ENCODE measurements around the gene ETFDH.
A peak's percentile ranks its signal among the peaks of the same experiment; 100 is the strongest.
"Not testable (repeated sequence)": the region's sequence is repeated elsewhere in the genome, so short reads cannot be mapped to it uniquely, and the experiment has no call there.

ETFDH gene

GRCh38 chr4:158678767-158679166, 6.7 kb downstream of the ETFDH start:
- no peak for DNase-seq (ENCODE audit: low spot score)

GRCh38 chr4:158681629-158682028, 9.5 kb downstream of the ETFDH start:
- no peak for DNase-seq (ENCODE audit: low spot score)

DNA sequence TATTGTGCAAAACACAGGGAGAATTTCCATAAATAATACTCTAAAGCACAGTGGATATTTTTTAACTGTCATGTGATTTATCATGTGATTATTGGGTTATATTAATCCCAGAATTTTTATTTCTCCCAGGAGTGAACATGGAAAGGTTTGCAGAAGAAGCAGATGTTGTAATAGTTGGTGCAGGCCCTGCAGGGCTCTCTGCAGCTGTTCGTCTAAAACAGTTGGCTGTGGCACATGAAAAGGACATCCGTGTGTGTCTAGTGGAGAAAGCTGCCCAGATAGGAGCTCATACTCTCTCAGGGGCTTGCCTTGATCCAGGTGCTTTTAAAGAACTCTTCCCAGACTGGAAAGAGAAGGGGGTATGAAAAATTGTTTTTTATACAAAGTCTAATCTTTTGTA, 10.0 kb downstream of the ETFDH start:
- no peak for DNase-seq (ENCODE audit: low spot score)

DNA sequence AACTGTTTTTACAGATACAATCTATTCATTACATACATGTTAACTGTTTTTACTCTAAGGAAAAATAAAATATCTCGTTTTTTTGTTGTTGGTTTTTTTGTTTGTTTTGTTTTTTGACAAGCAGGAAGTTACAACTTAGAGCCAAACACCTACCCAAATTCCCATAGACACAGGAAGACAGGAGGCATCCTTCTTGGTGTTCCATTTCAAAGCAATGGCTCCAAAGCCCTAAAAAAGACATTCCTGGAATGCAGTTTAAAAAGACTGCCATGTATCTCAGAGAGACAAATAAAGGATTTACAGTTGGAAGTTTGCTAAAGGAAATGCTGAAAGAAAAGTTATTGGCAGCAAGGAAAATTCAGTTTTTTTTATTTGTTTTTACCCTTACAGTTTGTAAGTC, 16.7 kb downstream of the ETFDH start:
- no peak for DNase-seq (ENCODE audit: low spot score)

- DNase-seq (ENCODE audit: low spot score), result no peak
Observed at GRCh38 chr4:158704274-158704673, 32.2 kb downstream of the ETFDH start.

- DNase-seq (ENCODE audit: low spot score), result peak; percentile 5
Observed at GRCh38 chr4:158710814-158711213, 38.7 kb downstream of the ETFDH start.

DNA sequence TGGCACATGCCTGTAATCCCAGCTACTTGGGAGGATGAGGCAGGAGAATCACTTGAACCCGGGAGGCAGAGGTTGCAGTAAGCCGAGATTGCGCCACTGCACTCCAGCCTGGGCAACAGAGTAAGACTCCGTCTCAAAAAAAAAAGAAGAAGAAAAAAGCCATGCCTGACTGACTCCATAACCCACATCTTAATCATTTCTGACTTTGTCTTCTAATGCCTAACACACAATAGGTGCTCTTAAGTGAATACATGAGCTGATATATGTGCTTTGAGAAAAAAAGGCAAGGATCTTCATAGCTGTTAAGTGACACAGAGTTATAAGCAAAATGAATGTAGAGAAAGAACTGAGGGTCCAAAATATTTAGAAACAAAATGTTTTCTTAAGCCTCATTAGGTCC, 40.5 kb downstream of the ETFDH start:
- not testable (repeated sequence) for DNase-seq (ENCODE audit: low spot score)

DNA sequence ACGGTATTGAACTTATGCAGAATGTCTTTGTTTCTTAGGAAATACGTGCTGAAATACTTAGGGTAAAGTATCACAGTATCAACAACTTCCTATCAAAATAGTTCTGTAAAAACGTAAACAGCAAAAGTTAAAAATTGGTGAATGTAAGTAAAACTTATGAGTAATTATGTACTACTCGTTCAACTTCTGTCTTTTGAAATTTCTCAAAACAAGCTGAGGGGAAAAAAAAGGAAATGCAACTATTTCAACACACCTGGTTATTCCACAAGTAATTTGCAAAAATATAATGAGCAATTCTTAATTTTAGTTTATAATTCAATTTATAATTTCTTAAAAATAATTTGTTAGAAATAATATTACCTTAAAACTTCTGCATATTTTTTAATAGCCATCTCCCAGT, 42.8 kb downstream of the ETFDH start:
- no peak for DNase-seq (ENCODE audit: low spot score)

- DNase-seq (ENCODE audit: low spot score), result no peak
Observed at GRCh38 chr4:158715802-158716201, 43.7 kb downstream of the ETFDH start.

DNA sequence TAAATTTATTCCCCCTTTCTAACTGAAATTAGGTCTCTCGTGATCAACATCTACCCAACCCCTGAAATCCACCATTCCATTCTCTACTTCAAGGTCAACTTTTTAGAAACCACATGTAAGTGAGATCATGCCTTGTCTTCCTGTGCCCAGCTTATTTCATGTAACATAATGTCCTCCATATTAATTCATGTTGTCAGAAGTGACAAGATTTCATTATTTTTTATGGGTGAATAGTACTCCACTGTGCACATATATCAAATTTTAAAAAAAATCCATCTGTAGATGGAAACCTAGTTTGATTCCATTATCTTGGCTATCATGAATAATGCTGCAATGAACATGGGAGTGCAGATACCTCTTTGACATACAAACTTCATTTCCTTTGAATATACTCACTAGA, 49.6 kb downstream of the ETFDH start:
- DNase-seq (ENCODE audit: low spot score), result no peak

DNA sequence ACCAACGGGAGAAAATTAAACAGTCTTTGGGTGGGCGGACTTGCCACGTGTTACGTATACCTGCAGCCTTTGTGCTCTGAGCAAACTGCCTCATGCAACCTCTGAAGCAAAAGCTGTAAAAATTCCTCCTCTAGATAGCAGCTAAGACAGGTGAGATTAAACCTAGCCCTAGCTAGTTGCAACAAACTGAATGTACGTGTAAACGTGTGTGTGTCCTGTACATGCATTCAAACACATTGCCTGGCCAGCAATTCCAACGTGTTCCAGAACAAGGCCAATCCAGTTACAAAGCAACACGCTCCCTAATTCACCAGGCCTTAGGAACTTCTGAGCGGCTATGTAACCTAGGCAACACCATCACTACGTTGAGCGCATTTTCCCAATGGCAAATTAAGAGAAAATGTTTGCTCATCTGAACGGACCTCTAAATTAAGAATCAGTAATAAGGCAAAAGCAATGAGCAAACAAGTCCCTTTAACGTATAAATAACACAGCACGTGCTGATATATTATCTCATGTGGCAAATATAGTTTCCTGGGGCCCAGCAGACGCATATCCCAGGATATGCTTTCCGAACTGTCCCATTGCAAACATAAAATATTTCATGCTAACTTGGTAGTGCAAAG, 50.3 kb downstream of the ETFDH start:
- peak; percentile 63 for DNase-seq (ENCODE audit: low spot score)

DNA sequence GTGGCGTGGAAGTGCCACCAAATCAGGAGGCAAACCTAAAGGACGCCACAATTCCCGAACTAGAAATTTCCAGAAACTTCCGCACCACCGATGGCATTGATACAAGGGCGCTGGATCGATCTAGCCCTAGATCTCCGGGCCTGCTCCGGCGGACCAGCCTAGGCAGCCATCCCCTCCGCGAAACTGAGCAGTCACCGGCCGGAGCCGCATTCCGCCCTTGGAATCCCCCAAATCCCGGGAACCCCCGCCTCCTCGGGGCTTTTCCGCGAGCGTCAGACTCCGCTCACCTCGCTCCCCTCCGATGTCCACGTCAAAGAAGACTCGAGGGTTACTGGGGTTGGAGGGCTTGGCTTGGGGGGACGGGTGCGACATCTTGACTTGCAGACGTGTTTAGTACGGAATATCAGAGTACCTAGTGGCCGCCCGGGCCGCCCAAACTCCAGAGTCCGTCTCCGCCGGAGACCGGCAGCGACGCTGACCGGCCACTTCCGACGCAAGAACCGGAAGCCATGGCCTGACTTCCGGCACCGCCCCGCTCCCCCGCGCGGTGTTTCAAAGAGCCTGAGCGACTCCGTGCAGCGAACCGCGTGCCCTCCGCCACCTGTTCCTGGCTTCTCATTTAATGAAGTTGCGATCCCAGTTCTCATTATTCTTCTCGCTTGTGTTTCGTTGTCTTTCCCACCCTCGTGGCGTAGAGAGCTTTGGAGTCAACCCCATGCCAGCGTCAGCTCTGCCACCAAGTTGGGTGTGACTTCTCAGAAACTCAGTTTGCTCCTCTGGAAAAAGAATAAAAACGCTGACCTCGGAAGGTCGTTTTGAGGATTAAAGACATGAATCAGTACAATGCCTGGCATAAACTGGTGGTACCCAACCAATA, 51.1 kb downstream of the ETFDH start, which contains the start of gene PPID:
PPID (minus strand) TSS at position 480 of the 877 bp plus-strand sequence; CDS start at position 372, 108 bp downstream.
- DNase-seq (ENCODE audit: low spot score), result peak; percentile 89

GRCh38 chr4:158724637-158725036, 52.5 kb downstream of the ETFDH start:
- no peak for DNase-seq (ENCODE audit: low spot score)

GRCh38 chr4:158726633-158727032, 54.5 kb downstream of the ETFDH start:
- no peak for DNase-seq (ENCODE audit: low spot score)

- DNase-seq (ENCODE audit: low spot score), result no peak
Observed at GRCh38 chr4:158728236-158728635, 56.1 kb downstream of the ETFDH start.

DNA sequence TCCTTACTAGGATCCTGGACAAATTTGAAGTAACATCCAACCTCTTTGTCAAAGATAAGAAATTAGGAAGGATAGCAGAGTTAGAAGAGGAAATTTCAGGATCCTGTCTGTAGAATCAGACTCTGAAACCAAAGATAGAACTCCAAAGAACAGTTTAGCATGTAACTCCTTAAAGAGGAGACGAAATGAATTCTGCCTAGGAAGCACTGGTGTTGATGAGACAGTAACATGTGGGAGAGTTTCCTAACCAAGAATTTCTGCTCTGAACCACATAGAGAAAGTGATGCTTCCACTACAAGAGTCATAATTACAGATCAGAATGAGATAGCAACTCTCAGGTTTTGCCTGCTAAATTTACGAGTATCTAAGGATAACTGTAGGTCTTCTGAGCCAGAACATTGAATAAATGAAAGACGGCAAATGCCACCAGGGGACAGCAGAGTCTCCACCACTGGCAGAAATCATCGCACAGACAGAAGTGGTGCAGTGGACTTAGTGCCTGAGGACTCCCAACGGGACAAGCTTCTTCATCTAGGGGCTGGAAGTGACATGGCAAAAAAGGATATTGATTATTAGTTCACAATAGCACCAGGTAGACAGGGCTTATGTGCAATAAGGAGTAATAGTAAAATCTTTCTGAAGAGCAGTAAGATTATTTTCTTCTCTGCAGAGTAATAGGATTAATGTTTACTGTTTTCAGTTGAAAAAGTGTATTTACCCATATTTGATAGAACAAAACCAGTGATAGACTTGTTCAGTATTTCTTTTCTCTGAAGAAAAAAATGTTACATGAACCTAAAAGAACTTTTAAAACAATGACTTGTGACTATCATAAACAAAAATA, 57.8 kb downstream of the ETFDH start:
- peak; percentile 71 for DNase-seq (ENCODE audit: low spot score)

GRCh38 chr4:158738866-158739265, 66.8 kb downstream of the ETFDH start:
- no peak for DNase-seq (ENCODE audit: low spot score)

GRCh38 chr4:158739600-158739999, 67.5 kb downstream of the ETFDH start:
- no peak for DNase-seq (ENCODE audit: low spot score)

DNA sequence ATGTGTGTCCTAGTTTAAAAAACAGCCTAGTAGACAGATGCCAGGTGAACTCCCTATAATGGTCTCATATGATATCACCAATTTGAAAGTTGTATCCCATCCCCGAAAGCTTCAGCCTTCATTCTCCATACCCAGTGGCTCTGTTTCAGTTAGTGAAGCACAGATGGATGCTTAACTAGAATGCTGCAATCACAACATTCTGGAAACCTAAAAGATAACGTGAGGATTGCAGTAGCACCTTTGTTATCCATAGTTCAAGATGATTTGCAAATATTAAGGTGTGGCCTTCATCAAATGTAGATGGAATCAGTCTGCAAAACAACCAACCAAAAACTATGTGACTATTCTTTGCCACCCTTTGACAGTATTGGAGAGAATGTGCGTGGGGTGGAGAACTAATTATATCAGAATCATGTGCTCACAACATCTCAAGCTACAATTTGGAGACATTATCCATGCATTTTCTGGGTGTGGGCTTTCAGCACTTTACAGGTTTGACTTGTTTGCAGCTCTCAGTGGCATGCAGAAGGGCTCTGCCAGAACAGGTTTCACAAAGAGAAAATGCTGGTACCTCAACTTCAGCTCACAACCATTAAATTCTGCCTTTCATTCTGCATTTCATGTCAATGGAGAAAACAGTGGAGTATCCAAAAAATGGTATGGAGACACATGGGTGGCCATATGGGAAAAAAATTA, 69.4 kb downstream of the ETFDH start:
- no peak for DNase-seq (ENCODE audit: low spot score)

DNA sequence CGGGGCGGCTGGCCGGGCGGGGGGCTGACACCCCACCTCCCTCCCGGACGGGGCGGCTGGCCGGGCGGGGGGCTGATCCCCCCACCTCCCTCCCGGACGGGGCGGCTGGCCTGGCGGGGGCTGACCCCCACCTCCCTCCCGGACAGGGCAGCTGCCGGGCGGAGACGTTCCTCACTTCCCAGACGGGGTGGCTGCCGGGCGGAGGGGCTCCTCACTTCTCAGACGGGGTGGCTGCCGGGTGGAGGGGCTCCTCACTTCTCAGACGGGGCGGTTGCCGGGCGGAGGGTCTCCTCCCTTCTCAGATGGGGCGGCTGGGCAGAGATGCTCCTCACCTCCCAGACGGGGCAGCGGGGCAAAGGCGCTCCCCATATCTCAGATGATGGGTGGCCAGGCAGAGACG, 74.4 kb downstream of the ETFDH start:
- not testable (repeated sequence) for DNase-seq (ENCODE audit: low spot score)

GRCh38 chr4:158750379-158750778, 78.3 kb downstream of the ETFDH start:
- DNase-seq (ENCODE audit: low spot score), result no peak

Measured in kidney tubule cell (primary cell).